ENCODE results near the gene LMOD1. TPM values are rescaled to one million over a fixed set of nuclear protein-coding genes. Genes with fewer than 3 reads are reported as not detected.

LMOD1 gene
- total RNA-seq, 6 experiments from 2014 or later, result 19.0 to 37.4 (median 36.5) TPM

- no peaks in the 10 kb centered on the region for H3K9me3 Mint-ChIP-seq
- H3K4me3 Mint-ChIP-seq, result peak overlapping the region; percentile 95
- peaks cover 1% of the 10 kb centered on the region; the same call in 1 of the 2 replicates for H3K27me3 Mint-ChIP-seq (ENCODE audit: insufficient read depth)
- H3K4me1 Mint-ChIP-seq (ENCODE audit: low read depth), result peaks cover 25% of the 10 kb centered on the region
- no peak for TF ChIP-seq CTCF (IDR thresholded peaks at IDR 0.05)
- no peak for DNase-seq
- peaks cover 5% of the 10 kb centered on the region; the same call in 1 of the 2 replicates for H3K36me3 Mint-ChIP-seq (ENCODE audit: low read depth)
- peak overlapping the region; percentile 7; the same call in 1 of the 2 replicates for H3K27ac Mint-ChIP-seq
These were observed 38.1 kb upstream of the LMOD1 start for GRCh38 chr1:201984446-201984845.

- peak overlapping the region; percentile 78 for H3K27ac Mint-ChIP-seq
- DNase-seq, result no peak
- H3K9me3 Mint-ChIP-seq, result no peaks in the 10 kb centered on the region
- peaks cover 5% of the 10 kb centered on the region; the same call in 1 of the 2 replicates for H3K36me3 Mint-ChIP-seq (ENCODE audit: low read depth)
- no peak; the same call in 1 of the 2 replicates for TF ChIP-seq CTCF (IDR thresholded peaks at IDR 0.05)
- H3K4me3 Mint-ChIP-seq, result peak overlapping the region; percentile 95
- peaks cover 25% of the 10 kb centered on the region for H3K4me1 Mint-ChIP-seq (ENCODE audit: low read depth)
- peaks cover 1% of the 10 kb centered on the region; the same call in 1 of the 2 replicates for H3K27me3 Mint-ChIP-seq (ENCODE audit: insufficient read depth)
These were observed 37.0 kb upstream of the LMOD1 start for GRCh38 chr1:201983380-201983805.

DNA sequence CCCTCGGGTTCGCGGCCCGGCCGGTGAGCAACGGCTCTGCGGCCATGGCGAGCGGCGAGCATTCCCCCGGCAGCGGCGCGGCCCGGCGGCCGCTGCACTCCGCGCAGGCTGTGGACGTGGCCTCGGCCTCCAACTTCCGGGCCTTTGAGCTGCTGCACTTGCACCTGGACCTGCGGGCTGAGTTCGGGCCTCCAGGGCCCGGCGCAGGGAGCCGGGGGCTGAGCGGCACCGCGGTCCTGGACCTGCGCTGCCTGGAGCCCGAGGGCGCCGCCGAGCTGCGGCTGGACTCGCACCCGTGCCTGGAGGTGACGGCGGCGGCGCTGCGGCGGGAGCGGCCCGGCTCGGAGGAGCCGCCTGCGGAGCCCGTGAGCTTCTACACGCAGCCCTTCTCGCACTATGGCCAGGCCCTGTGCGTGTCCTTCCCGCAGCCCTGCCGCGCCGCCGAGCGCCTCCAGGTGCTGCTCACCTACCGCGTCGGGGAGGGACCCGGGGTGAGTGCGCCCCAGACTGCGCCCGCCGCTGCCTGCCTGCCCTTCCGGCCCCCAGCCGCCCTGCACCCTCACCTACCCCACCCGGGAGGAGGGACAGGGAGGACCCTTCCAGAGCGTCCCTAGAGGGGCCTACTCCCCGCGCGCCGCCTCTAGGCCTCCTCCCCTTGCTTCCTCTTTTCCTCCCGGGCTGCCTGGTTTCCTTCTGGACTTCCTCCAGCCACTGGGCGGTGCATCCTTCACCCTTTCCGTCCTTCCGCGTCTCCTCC lies 36.5 kb upstream of the LMOD1 start, which contains the start of gene RNPEP:
Gene RNPEP (plus strand): TSS at position 26 of the 757 bp plus-strand sequence. CDS start 19 bp downstream, at position 45.
- H3K36me3 Mint-ChIP-seq (ENCODE audit: low read depth), result peaks cover 5% of the 10 kb centered on the region; the same call in 1 of the 2 replicates
- no peaks in the 10 kb centered on the region for H3K9me3 Mint-ChIP-seq
- peak; percentile 79 for DNase-seq
- peak within 1 kb of the TSS; percentile 80 for H3K27ac Mint-ChIP-seq
- peaks cover 1% of the 10 kb centered on the region; the same call in 1 of the 2 replicates for H3K27me3 Mint-ChIP-seq (ENCODE audit: insufficient read depth)
- H3K4me1 Mint-ChIP-seq (ENCODE audit: low read depth), result peaks cover 25% of the 10 kb centered on the region
- peak within 1 kb of the TSS; percentile 95 for H3K4me3 Mint-ChIP-seq
- peak; percentile 44 for TF ChIP-seq CTCF (IDR thresholded peaks at IDR 0.05)

DNA sequence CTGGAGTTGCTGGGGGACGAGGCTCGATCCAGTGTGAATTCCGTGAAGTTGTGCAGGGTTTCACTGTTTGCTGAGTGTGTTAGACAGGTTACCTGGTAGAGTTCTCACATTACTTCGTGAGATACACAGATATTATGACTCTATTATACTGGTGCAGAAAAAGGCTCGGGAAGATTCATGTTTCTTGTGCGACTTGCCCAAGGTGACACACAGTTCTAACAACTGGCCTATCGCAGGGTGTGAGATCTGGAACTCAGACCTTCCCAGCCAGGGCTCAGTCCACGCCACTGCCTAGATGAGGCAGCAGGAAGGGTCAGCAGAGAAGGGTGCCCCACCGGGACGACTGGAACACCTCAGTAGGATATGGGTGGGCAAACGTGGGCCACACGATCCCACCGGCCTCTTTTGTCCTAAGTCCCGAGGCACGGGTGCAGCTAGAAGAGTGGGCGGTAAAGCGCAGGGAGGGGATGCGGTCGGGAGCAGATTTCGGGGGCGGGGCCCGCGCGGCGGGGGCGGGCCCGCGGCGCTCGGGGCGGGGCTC lies 35.8 kb upstream of the LMOD1 start:
- Mint-ChIP-seq H3K4me1 (ENCODE audit: low read depth) (peaks cover 24% of the 10 kb centered on the region), H3K9me3 (no peaks in the 10 kb centered on the region), H3K36me3 (ENCODE audit: low read depth) (peaks cover 5% of the 10 kb centered on the region; the same call in 1 of the 2 replicates), H3K27me3 (ENCODE audit: insufficient read depth) (peaks cover 1% of the 10 kb centered on the region; the same call in 1 of the 2 replicates), H3K27ac (peak overlapping the region; percentile 80), H3K4me3 (peak overlapping the region; percentile 89)
- TF ChIP-seq CTCF (IDR thresholded peaks at IDR 0.05), result no peak
- DNase-seq, result no peak

- peaks cover 8% of the 10 kb centered on the region for H3K27me3 Mint-ChIP-seq (ENCODE audit: insufficient read depth)
- H3K4me3 Mint-ChIP-seq, result no peak overlapping the region
- peak overlapping the region; percentile 67 for H3K27ac Mint-ChIP-seq
- no peaks in the 10 kb centered on the region for H3K9me3 Mint-ChIP-seq
- H3K4me1 Mint-ChIP-seq (ENCODE audit: low read depth), result peaks cover 39% of the 10 kb centered on the region
- peaks cover 25% of the 10 kb centered on the region for H3K36me3 Mint-ChIP-seq (ENCODE audit: low read depth)
- DNase-seq, result peak; percentile 61
- no peak for TF ChIP-seq CTCF (IDR thresholded peaks at IDR 0.05)
These were observed 24.2 kb upstream of the LMOD1 start for GRCh38 chr1:201970334-201971159.
